Measurements from ENCODE around the gene B4GALNT3. TPM values are rescaled to one million over a fixed set of nuclear protein-coding genes. Genes with fewer than 3 reads are reported as not detected.

Gene B4GALNT3
- total RNA-seq, 4 donors from 2014 or later: under 0.01 to 0.80 (median 0.36) TPM

DNA sequence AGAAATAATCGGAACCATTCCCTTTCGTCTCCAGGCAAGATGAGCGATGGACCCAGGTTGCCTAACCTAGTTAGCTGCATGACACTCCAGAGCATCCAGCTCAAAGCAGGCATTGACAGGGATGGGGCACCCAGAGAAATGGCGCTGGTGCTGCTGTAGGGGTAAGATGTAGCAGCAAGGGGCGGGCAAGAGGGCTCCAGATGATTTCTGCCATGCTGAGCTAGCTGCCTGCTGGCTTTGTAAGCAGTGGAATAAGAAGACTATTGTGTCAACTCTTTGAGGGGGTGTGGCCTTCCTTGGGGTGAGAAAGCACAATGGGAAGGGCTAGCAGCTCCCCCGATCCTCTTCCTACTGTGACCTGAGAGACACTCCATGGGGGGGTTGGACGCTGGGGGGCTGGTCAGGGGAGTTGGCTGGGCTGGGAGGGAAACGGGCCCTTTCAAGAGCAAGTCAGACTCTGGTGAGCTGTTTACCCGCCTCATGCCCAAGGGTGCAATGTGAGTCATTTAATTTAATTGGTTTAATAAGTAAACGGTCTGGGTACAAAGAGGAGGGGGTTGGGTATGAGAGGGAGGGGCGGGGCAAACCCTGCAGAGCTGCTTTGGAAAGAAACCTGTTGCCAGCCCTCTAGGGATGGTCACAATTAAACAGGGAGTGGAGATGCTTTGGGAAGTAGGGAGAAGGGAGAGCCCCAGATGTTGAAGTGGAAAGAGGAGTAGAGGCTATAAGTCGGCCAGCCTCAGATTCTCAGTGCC, 50.5 kb downstream of the B4GALNT3 start:
- no peak for DNase-seq (ENCODE audit: extremely low spot score)
- WGBS: 54% methylated on average over 12 of the region's 12 CpGs
- H3K27me3 ChIP-seq: peaks cover 0 to 17% (median 2%) of the 10 kb centered on the region in 4 donors
- TF ChIP-seq POLR2A (IDR thresholded peaks at IDR 0.05; ENCODE audit: low read depth) (no peak), EP300 (IDR thresholded peaks at IDR 0.05) (no peak), POLR2AphosphoS5 (IDR thresholded peaks at IDR 0.05) (no peak)
- TF ChIP-seq, protein P1, sequence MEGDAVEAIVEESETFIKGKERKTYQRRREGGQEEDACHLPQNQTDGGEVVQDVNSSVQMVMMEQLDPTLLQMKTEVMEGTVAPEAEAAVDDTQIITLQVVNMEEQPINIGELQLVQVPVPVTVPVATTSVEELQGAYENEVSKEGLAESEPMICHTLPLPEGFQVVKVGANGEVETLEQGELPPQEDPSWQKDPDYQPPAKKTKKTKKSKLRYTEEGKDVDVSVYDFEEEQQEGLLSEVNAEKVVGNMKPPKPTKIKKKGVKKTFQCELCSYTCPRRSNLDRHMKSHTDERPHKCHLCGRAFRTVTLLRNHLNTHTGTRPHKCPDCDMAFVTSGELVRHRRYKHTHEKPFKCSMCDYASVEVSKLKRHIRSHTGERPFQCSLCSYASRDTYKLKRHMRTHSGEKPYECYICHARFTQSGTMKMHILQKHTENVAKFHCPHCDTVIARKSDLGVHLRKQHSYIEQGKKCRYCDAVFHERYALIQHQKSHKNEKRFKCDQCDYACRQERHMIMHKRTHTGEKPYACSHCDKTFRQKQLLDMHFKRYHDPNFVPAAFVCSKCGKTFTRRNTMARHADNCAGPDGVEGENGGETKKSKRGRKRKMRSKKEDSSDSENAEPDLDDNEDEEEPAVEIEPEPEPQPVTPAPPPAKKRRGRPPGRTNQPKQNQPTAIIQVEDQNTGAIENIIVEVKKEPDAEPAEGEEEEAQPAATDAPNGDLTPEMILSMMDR (IDR thresholded peaks at IDR 0.05): no peak
- H3K9me3 ChIP-seq: no peaks in the 10 kb centered on the region
- intact Hi-C loops (cut with DNase I): no loop called here
- no peak overlapping the region for H3K4me3 ChIP-seq
- peaks cover 0 to 18% (median 2%) of the 10 kb centered on the region in 4 donors for H3K4me1 ChIP-seq
- H3K36me3 ChIP-seq: no peaks in the 10 kb centered on the region
- H3K27ac ChIP-seq (replicated peaks in 1 of 4): no peak overlapping the region

DNA sequence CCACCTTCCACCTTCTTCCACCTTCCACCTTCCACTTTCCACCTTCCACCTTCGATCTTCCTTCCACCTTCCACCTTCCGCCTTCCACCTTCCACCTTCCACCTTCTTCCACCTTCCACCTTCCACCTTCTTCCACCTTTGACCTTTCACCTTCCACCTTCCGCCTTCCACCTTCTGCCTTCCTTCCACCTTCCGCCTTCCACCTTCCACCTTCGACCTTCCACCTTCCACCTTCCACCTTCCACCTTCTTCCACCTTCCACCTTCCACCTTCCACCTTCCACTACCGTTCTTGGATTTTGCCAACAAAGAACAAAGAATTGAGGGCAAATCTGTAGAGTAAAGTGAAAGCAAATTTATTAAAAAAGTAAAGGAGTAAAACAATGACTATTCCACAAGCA, 53.2 kb downstream of the B4GALNT3 start:
- Histone ChIP-seq H3K9me3 (no peaks in the 10 kb centered on the region), H3K27me3 (peaks cover 0 to 19% (median 2%) of the 10 kb centered on the region in 4 donors), H3K36me3 (no peaks in the 10 kb centered on the region), H3K4me1 (peaks cover 0 to 18% (median 2%) of the 10 kb centered on the region in 4 donors), H3K4me3 (no peak overlapping the region), H3K27ac (replicated peaks in 1 of 4) (no peak overlapping the region)
- DNase-seq (ENCODE audit: extremely low spot score): no peak
- WGBS: 87% methylated on average over 6 of the region's 6 CpGs
- intact Hi-C loops (cut with DNase I): no loop called here
- TF ChIP-seq POLR2AphosphoS5 (IDR thresholded peaks at IDR 0.05): no peak
- TF ChIP-seq POLR2A (IDR thresholded peaks at IDR 0.05; ENCODE audit: low read depth): no peak
- no peak for TF ChIP-seq EP300 (IDR thresholded peaks at IDR 0.05)
- TF ChIP-seq, protein P1 (IDR thresholded peaks at IDR 0.05): no peak

DNA sequence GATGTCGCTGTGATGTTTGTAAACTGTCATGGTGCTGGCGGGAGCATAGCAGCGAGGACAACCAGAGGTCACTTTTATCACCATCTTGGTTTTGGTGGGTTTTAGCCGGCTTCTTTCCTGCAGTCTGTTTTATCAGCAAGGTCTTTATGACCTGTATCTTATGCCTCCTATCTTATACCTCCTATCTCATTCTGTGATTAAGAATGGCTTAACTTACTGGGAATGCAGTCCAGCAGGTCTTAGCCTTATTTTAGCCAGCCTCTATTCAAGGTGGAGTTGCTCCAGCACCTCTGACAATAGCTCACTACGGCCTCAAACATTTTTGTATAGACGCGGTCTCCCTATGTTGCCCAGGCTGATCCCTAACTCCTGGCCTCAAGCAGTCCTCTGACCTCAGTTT, 53.7 kb downstream of the B4GALNT3 start:
- TF ChIP-seq, protein P1 (IDR thresholded peaks at IDR 0.05): no peak
- no peak for TF ChIP-seq POLR2AphosphoS5 (IDR thresholded peaks at IDR 0.05)
- no peak for TF ChIP-seq EP300 (IDR thresholded peaks at IDR 0.05)
- no peak for TF ChIP-seq POLR2A (IDR thresholded peaks at IDR 0.05; ENCODE audit: low read depth)
- intact Hi-C loops (cut with DNase I): no loop called here
- no peak for DNase-seq (ENCODE audit: extremely low spot score)
- Histone ChIP-seq H3K36me3 (no peaks in the 10 kb centered on the region), H3K27ac (replicated peaks in 1 of 4) (no peak overlapping the region), H3K4me3 (no peak overlapping the region), H3K4me1 (peaks cover 0 to 18% (median 2%) of the 10 kb centered on the region in 4 donors), H3K27me3 (peaks cover 0 to 23% (median 2%) of the 10 kb centered on the region in 4 donors), H3K9me3 (no peaks in the 10 kb centered on the region)
- WGBS: 67% methylated on average over 7 of the region's 7 CpGs

DNA sequence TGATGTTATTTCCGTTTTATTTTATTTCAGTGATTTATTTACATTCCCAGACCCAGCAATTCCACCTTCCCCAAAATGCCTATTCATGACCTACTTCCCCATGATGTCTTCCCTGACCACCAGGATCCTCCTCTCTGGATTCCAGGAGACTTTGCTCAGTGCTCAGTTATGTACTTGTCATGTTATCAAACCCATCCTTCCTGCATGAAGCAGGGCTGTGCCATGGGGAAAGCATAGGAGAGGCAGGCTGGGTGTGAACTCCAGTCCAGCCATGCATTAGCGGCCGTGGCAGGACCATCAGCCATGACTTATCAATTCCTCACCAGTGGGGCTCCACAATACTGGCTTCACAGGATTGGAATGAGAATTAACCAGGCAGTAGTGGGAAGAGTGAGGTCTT, 57.8 kb downstream of the B4GALNT3 start:
- peaks cover 0 to 39% (median 0%) of the 10 kb centered on the region in 4 donors for H3K27me3 ChIP-seq
- H3K9me3 ChIP-seq: no peaks in the 10 kb centered on the region
- H3K27ac ChIP-seq (replicated peaks in 1 of 4): no peak overlapping the region
- H3K4me3 ChIP-seq: no peak overlapping the region
- DNase-seq (ENCODE audit: extremely low spot score): no peak
- 85% methylated on average over 3 of the region's 3 CpGs for WGBS
- TF ChIP-seq POLR2A (IDR thresholded peaks at IDR 0.05; ENCODE audit: low read depth): no peak
- no peak for TF ChIP-seq EP300 (IDR thresholded peaks at IDR 0.05)
- TF ChIP-seq, protein P1 (IDR thresholded peaks at IDR 0.05): no peak
- TF ChIP-seq POLR2AphosphoS5 (IDR thresholded peaks at IDR 0.05): no peak
- no peaks in the 10 kb centered on the region for H3K36me3 ChIP-seq
- intact Hi-C loops (cut with DNase I): no loop called here
- H3K4me1 ChIP-seq: no peaks in the 10 kb centered on the region
